ENCODE results near the gene UGT2B17.
"Not testable (repeated sequence)": the region's sequence is repeated elsewhere in the genome, so short reads cannot be mapped to it uniquely, and the experiment has no call there.

Gene UGT2B17

DNA sequence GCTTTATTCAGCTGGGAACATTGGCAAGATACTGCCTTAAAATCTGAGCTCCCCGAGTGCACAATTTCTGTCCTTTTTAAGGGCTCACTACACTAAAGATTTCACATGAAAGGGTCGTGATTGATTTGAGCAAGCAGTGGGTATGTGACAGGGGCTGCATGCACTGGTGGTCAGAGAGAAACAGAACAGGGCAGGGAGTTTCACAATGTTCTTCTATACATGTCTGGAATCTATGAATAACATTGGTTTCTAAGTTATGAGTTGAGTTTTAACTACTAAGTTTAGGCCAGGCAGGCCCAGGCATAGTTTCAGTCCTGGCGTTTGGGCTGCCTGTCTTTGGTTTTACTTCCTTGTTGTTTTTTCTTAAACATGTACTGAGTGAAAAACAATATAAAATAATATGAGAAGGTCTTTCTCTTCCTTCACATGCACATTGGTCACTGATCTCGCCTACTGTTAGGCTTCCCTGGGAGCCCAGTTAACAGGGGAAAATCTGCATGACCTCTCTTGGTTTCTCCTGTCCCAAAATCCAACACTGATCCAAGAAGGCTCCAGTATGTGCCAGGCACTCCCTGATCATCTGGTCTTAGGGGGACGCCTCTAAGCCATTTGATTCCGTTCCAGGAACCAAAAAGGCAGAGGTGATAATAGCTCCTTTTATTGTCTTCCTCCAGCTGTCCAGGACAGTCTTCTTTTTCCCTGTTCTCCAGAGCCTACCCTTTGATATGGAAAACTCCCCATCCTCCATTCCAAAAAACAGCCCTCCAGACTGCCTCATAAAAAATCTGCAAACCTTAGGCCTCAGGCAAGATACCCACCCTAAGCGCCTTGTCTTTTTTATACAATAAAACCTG, at the start of gene UGT2B17:
Gene UGT2B17 (minus strand): TSS at position 51 of the 854 bp plus-strand sequence. CDS start 7,838 bp downstream, outside the sequence.
- DNase-seq (ENCODE audit: low spot score) = no peak

DNA sequence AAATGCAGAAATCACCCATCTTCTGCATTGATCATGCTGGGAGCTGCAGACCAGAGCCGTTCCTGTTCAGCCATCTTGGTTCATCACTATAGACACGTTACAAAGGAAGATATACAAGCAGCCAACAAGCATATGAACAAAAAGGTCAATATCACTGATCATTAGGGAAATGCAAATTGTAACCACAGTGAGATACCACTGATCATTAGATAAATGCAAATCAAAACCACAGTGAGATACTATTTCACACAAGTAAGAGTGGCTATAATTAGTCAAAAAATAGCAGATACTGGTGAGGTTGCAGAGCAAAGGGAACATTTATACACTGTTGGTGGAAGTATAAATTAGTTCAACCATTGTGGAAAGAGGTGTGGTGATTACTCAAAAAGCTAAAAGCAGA, 46.6 kb upstream of the UGT2B17 start:
- DNase-seq (ENCODE audit: low spot score) = not testable (repeated sequence)

DNA sequence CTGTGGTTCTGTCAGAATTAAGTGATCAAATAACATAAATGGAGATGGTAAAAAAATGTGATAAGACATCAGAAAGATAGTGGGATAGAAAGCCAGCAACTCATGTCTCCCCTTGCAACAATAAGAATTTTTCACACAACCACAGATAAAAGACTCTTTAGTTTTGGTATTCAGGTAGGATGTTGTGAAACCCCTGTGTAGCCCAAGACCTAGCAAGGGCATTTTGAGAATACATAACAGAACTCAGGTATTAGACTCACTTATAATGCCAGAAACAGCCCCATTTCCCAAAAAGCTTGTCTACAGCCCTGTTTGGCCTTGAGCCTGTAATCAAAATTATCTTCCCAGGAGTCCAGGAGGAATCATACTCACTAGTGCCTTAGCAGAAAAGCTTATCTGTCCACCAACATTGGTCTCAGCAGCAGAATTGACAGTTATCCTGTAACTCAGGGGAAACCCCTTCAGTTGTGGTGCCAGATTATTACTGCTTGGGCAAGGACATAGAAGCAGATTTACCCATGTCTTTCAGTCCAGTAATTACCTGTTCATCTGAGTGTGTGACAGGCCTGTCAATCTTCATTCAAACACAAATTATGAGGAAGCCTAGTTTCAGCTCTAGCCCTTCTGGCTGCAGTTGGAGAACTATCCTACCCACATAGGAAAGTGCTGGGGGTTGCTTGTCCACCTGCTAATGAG, 41.0 kb upstream of the UGT2B17 start:
- DNase-seq (ENCODE audit: low spot score) = no peak

DNA sequence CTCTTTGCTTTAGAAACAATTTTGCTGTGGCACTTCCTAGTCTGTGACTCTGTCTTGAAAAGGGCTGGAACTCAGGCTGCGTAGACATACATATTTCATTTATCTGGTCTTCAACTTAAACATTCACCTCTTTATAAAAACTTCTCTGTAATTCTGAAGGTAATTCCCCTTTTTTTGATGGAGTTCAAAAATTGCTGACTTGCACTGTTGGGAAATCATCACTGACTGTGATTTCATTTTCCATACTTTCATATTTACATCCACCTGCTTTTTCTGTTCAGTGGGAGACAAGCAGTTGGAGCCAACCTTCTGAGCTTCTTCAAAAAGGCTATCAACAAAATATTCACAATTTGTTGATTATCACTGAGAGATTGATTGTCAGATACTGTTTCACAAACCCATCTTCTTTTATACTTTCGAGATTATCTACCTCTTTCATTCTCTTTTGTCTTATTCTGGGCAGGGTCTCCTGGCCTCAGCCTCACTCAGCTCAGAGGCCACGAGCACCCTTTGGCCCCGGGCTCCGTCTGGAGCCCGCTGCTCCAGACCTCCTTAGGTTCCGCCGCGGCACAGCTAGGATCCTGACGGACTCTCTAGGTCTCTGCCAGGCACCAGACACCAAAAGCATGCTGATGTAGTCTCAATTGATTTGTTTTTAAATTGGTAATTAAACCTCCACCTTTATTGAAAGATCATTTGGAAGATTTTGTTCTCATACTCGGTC, 39.7 kb upstream of the UGT2B17 start:
- DNase-seq (ENCODE audit: low spot score) = no peak

DNA sequence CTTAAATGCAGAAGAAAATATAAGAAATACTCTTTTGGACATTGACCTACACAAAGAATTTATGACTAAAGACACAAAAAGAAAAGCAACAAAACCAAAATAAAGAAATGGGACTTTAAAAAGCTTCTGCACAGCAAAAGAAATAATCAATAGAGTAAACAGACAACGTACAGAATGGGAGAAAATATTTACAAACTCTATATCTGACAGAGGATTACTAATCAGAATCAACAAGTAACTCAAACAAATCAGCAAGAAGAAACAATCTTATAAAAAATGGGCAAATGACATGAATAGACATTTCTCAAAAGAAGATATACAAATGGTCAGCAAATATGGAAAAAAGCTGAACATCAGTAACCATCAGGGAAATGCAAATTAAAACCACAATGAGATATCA, 37.6 kb upstream of the UGT2B17 start:
- DNase-seq (ENCODE audit: low spot score) = no peak

DNA sequence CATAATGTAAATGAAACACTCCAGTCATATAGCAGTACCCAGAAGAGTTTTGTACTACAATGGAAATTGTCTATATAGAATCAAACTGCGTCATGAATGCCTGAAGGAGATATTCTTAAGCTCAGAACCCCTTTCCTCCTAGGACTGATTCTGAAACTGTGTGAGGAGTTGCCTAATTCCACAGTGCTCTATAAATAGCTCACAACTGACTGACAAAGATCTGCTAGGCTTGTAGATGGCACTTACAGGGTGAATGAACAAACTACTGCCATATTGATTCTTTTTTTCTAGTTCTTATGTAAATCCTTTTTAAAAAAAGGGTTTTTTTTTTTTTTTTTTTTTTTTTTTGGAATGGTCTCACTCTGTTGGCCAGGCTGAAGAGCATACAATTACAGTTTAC, 30.1 kb upstream of the UGT2B17 start:
- DNase-seq (ENCODE audit: low spot score) = no peak

DNA sequence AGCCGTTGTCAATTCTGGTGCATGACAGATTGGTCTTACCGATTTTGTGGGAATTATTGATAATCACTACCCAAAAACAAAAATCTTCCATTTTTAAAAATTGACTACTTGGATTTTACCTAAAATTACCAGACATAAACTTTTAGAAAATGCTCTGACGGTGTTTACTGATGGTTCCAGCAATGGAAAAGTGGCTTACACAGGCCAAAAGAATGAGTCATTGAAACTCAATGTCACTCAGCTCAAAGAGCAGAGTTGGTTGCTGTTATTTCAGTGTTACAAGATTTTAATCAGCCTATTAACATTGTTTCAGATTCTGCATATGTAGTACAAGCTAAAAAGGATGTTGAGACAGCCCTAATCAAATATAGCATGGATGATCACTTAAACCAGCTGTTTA, 23.0 kb upstream of the UGT2B17 start:
- DNase-seq (ENCODE audit: low spot score) = no peak

DNA sequence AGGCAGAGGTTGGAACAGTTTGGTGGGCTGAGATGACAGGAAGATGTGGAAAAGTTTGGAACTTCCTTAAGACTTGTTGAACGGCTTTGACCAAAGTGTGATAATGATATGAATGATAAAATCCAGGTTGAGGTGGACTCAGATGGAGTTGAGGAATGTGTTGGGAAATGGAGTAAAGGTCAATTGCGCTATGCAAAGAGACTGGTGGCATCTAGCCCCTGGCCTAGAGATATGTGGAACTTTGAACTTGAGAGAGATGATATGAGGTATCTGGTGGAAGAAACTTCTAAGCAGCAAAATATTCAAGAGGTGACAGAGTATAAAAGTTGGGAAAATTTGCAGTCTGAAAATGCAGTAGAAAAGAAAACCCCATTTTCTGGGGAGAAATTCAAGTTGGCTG, 21.4 kb upstream of the UGT2B17 start:
- DNase-seq (ENCODE audit: low spot score) = no peak

DNA sequence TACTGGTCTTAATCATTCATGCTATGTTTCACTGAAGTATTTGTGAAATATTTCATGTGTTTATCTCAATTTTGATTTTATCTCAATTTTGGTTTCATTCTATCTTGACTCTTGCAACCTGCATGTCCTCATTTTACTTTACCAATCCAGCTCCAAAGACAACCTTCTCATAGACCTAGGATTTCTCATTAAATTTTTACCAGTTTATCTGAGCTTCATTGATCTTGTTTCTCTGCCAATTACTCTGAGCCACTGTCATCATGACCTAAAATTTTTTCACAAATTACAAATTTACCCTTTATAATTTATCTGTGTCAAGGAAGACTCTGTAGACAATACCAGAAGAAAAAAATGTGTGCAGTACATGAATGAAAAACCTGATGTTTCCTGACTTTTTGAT, 18.6 kb upstream of the UGT2B17 start:
- DNase-seq (ENCODE audit: low spot score) = no peak

DNA sequence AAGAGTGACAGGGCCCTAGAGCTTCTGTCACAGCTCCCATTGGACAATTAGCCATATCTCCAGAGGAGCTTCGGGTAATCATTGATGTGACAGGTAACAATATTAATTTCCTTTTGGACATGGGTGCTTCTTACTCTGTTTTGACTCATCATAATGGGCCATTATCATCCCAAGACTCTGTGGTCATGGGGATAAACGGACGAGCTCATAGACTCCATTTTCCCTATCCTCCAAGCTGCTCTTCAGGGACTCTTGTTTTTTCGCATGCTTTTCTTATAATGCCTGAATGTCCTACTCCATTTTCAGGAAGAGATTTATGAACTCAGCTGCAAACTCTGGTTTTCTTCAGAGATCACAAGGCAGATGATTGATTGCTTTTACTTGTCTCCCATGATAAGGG, 17.0 kb upstream of the UGT2B17 start:
- no peak for DNase-seq (ENCODE audit: low spot score)

DNA sequence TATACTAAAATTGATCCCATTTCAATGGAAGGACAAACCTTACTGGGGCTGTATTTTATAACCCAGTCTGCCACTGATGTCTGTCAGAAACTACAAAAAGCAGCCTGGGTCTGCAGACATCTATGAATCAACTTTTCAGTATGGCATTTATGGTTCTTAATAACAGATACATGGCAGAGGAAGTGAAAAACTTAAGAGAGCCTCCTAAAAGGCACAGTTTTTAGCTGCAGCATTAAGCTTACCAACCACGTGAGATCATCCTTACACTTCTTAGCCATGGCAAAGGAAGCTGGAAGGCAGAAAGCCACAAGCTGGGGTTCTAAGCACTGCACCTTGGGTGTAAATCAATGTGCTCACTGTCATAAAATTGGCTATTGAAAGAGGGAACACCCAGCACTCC, 16.6 kb upstream of the UGT2B17 start:
- DNase-seq (ENCODE audit: low spot score) = no peak

DNA sequence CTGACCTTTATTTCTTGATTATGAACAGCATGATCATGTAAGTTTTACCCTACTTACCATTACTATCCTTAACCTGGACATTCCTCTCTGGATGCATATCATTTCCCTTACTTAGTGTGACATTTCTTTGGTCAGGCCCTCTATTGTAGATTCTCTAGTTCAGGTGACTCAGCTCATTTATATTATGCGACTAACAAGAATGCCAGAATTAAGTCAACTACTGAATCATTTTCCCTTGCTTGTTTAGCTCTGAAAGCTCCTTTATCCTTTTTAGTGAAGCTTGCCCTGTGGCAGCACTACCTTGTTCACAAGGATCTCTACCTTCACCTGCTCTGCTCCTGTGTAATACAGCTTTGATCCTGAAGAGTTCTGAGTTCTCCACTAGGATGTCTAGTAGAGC, 15.1 kb upstream of the UGT2B17 start:
- DNase-seq (ENCODE audit: low spot score) = peak; percentile 3

DNA sequence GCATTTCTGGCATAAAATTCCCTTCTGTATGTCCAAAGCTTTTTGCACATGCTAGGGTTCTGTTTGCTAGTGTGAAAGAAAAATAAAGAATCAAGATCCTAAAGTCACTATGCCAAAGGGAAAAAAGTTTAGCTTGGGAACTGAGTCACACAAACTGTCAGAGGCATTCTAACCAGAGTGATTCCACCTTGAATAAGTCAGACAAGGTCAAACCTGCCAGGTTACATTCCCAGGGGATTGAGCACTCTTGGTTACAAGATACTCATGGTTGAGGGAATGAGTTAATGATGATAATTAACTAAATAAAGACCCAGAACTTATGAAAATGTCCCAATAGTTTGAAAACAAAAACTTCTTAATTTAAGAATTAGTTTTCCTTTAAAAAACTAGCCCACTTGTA, 13.7 kb upstream of the UGT2B17 start:
- no peak for DNase-seq (ENCODE audit: low spot score)

DNA sequence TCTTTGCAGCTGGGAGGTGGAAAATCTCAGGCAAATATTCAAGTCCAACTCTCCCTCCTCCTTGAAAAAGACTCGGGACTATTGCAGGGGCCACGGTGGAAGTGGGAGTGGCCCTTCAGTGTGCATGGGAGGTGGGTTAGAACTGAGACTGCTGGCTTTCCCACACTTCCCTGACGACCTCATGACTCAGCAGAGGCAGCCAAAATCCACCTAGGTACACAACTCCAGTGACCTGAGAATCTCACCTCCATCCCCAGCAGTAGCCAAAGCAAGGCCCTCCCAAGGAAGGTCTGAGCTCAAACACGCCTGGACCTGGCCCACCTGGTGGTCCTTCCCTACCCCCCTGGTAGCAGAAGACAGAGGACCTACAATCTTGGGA, 6.2 kb upstream of the UGT2B17 start:
- no peak for DNase-seq (ENCODE audit: low spot score)

DNA sequence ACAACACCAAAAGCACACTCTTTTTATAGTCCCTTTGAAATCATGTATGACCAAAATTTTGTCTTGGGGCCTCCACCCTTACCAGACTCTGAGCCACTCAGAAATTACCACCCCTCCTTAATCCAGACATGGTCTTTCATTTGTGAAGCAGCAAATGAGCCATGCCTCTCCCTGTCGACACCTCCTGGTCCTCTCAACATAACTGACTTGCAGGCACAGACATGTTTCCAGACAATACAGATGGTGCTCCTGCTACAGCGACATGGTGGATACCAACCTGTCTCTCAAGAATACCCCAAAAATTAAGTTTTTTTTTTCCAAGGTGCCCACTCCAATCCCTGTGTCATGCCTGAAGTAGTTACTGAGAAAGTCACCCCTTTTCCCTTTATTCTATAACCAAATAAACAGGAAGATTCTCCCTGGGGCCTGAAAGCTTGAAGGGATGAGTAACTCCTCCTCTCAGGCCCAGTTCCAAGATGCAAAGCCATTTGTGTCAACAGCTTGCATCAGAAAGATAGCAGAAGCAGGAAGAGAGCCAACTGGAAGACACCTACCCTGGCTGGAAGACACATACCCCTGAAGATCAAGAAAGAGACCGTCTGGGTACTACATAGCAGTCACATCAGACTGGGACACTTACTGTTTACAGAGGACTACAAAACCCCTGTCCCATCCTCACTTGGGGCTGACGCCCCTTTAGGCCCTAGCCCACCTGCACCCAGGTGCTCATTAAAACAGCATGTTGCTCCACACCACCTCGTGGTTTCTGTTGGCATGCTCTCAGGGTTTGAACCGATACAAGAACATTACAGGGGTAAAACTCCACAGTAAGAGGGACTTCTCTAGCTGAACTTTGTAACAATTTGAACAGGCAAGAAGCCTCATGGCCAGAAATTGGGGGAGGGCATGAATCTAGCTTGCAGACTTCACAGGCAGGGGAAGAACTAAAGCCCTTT, 5.5 kb upstream of the UGT2B17 start:
- DNase-seq (ENCODE audit: low spot score) = no peak

DNA sequence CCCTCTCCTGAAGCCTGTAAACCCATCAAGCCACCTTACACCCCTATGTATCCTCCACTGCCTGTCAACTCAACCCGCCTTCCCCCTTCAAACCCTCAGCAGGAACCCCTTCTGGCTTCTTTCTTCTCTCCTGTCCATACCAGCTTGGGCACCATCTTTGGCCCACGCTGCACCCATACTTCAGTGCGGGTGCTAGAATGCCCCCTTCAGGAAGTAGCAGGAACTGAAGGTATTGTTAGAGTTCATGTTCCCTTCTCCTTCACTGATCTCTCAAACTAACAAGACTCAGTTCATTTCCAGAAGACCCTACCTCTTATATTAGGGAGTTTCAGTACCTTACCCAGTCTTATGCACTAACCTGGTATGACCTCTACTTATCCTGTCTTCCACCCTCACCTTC, 1.5 kb upstream of the UGT2B17 start:
- DNase-seq (ENCODE audit: low spot score) = no peak

DNA sequence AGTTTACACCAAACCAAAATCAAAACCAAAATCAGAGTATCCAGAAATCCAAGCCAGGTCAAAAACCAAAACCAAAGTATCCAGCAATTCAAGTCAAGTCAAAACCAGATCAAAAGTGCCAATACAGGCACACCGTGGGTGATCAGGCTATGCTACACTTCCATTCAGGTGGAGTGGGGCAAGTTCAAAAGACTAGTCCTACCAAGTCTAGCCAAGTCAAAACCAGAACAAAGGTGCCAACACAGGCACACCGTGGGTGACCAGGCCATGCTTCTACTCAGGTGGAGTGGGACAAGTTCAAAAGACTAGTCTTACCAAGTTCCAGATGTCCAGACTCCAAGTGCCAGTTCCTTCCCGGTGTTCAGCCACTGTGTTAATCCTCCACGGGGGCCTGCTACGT, 486 bp downstream of the UGT2B17 start:
- DNase-seq (ENCODE audit: low spot score) = not testable (repeated sequence)

DNA sequence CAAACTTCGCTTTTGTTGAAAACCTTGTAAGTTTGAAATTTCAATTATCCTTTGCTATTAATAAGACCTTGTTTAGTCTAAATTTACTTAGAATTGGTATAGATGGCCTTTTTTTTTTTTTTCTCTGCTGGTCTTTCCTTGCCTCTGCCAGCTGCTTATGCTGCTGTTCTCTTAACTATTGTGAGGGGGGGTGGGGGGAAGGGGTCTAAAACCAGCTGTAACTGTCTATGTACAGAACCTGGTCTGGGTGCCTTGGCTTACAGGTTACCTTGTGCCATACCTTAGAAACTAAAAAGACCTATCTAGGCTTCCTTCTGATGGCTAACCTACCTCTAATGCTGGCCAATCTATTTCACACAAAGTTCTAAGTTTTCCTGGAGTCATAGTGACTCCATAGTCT, 1.0 kb downstream of the UGT2B17 start:
- no peak for DNase-seq (ENCODE audit: low spot score)

DNA sequence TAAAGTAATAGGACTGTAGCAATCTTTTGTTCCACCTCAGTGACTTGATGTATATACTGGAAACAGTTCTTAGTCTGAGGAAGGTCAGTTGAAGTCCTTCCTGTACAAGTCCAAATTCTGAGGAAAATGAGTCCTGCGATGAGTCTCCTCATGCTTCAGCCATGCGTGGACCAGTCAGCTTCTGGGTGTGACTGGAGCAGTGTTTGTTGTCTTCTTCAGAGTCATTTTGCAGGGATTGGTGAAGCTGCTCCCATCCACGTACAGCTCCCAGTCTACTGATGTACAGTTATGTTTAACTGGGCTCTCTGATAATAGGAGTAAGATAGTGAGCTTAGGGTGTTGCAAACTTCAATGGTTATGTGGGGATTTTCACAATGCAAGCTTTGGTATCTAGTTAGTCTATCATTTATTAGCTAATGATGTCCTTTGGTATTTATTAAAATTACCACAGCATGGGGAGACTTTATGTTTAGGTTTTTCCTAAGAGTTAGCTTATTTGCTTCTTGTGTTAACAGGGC, 3.4 kb downstream of the UGT2B17 start:
- DNase-seq (ENCODE audit: low spot score) = no peak

DNA sequence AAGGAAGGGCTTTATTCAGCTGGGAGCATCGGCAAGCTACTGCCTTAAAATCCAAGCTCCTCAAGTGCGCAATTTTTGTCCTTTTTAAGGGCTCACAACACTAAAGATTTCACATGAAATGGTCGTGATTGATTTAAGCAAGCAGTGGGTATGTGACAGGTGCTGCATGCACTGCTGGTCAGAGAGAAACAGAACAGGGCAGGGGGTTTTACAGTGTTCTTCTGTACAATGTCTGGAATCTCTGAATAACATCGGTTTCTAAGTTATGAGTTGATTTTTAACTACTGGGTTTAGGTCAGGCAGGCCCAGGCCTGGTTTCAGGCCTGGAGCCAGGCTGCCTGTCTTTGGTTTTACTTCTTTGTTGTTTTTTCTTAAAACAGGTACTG, 6.0 kb downstream of the UGT2B17 start:
- no peak for DNase-seq (ENCODE audit: low spot score)

DNA sequence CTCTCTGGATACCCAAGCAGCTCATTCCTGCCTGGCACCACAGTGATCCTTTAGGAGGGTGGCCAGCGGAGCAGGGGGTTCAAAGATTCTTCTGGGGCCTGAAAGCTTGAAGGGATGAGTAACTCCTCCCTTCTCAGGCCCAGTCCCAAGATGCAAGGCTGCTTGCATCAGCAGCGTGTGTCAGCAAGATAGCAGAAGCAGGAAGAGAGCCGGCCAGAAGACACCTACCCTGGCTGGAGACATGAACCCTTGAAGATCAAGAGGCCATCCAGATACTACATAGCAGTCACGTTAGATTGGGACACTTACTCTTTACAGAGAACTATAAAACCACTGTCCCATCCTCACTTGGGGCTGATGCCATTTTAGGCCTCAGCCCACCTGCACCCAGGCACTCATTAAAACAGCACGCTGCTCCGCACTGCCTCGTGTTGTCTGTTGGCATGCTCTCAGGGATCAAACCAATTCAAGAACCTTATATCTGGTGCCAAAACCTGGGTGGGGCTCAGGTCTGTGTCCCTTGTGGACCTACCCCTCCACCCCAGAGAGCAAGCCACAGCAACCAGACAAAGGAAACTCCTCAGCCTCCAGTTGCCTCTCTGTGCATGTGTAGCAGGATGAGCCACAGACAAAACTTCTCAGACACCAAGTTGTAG, 6.5 kb downstream of the UGT2B17 start:
- no peak for DNase-seq (ENCODE audit: low spot score)

Measured in kidney capillary endothelial cell (primary cell).